Small intestine (tissue), 7 donors: ENCODE results near the gene DDX25. TPM values are rescaled to one million over a fixed set of nuclear protein-coding genes. Genes with fewer than 3 reads are reported as not detected.

ENCODE experiments used
- DNase-seq, 2 donors: peaks; one replicate each; pipeline versions ENCODE4 v3.0.0 to v3.0.0-alpha.2; 2013
- FAIRE-seq: peaks from 2 replicates; lab custom pipeline; 2012; peaks lifted over from hg19 to GRCh38; lab: Jason Lieb, UNC
- H3K27ac ChIP-seq, 3 donors: one replicate each; pipeline ENCODE4 v1.5.1; 2013; ENCODE audit warnings: low read length in 2 of 3, mild to moderate bottlenecking in 2 of 3, control low read depth in 1 of 3, inconsistent platforms in 1 of 3, low read depth in 1 of 3, moderate library complexity in 1 of 3
- H3K27me3 ChIP-seq, 3 donors: one replicate each; pipeline ENCODE4 v1.6.1; 2013; ENCODE audit warnings: low read length in 3 of 3, inconsistent platforms in 1 of 3; ENCODE audit not compliant: control insufficient read depth in 3 of 3, insufficient read depth in 3 of 3
- H3K36me3 ChIP-seq, 3 donors: one replicate each; pipeline ENCODE4 v1.6.1; 2013; ENCODE audit warnings: low read length in 3 of 3, inconsistent platforms in 1 of 3, low read depth in 1 of 3, mild to moderate bottlenecking in 1 of 3, moderate library complexity in 1 of 3; ENCODE audit not compliant: control insufficient read depth in 3 of 3, insufficient read depth in 2 of 3
- H3K4me1 ChIP-seq, 3 donors: one replicate each; pipeline ENCODE4 v1.6.1; 2013; ENCODE audit warnings: low read length in 2 of 3, inconsistent platforms in 1 of 3, low read depth in 1 of 3, mild to moderate bottlenecking in 1 of 3, moderate library complexity in 1 of 3; ENCODE audit not compliant: control insufficient read depth in 3 of 3, insufficient read depth in 2 of 3
- H3K4me3 ChIP-seq, 3 donors: one replicate each; pipeline ENCODE4 v1.5.1; 2013; ENCODE audit warnings: low read length in 3 of 3, control low read depth in 1 of 3, inconsistent platforms in 1 of 3, low read depth in 1 of 3, mild to moderate bottlenecking in 1 of 3, moderate library complexity in 1 of 3
- H3K9me3 ChIP-seq, 2 donors: one replicate each; pipeline ENCODE4 v1.6.1; 2013; ENCODE audit warnings: low read depth in 1 of 2, low read length in 1 of 2; ENCODE audit not compliant: control insufficient read depth in 2 of 2, insufficient read depth in 1 of 2
- WGBS, 3 donors: extraction: QIAGEN DNeasy Blood & Tissue Kit; methylation state at CpG; one replicate each; pipeline ENCODE4 v1.1.7; 2013; 5-methylcytosine and 5-hydroxymethylcytosine counted together
- polyA plus RNA-seq, 4 donors: library from polyadenylated mRNA; stranded (reverse) in 3 of 4; unstranded in 1 of 4; fragments of 200-250 nt in 3 of 4; fragments of 120-200 nt in 1 of 4; gene quantifications; one replicate each; pipeline versions ENCODE4 v1.2.1 to v1.2.3, GENCODE V29; 2013
- donor health status: healthy with polysubstance abuse.
- donor health status: control.
- donor health status: control.
- donor health status: Bipolar disorder and iron deficiency.
- donor health status: healthy.

Gene DDX25
- polyA plus RNA-seq, 4 donors = 0.47 to 0.81 (median 0.63) TPM; not detected in 1

GRCh38 chr11:125925804-125926203 lies 21.5 kb downstream of the DDX25 start:
- H3K4me1 ChIP-seq = peaks cover 0 to 20% (median 2%) of the 10 kb centered on the region in 3 donors
- H3K9me3 ChIP-seq = no peaks in the 10 kb centered on the region
- FAIRE-seq (no peak), DNase-seq (no peak)
- H3K4me3 ChIP-seq = no peak overlapping the region
- H3K27me3 ChIP-seq = peaks cover 0 to 3% (median 0%) of the 10 kb centered on the region in 3 donors
- 35 to 57% (median 38%) methylated on average over 3 of the region's 3 CpGs for WGBS, 3 donors
- no peaks in the 10 kb centered on the region for H3K36me3 ChIP-seq
- no peak overlapping the region for H3K27ac ChIP-seq

- Histone ChIP-seq H3K4me3 (no peak overlapping the region), H3K36me3 (no peaks in the 10 kb centered on the region), H3K27me3 (peaks cover 0 to 6% (median 0%) of the 10 kb centered on the region in 3 donors), H3K4me1 (peaks cover 0 to 18% (median 2%) of the 10 kb centered on the region in 3 donors), H3K9me3 (no peaks in the 10 kb centered on the region), H3K27ac (no peak overlapping the region)
- FAIRE-seq (no peak), DNase-seq (no peak)
- 86 to 93% (median 89%) methylated on average over 12 of the region's 12 CpGs for WGBS, 3 donors
These were observed 22.4 kb downstream of the DDX25 start for GRCh38 chr11:125926682-125927081.

- no peaks in the 10 kb centered on the region for H3K9me3 ChIP-seq
- no peak overlapping the region for H3K27ac ChIP-seq
- FAIRE-seq = no peak
- H3K4me3 ChIP-seq = no peak overlapping the region
- no peak for DNase-seq
- 80 to 86% (median 85%) methylated on average over 9 of the region's 9 CpGs for WGBS, 3 donors
- H3K27me3 ChIP-seq = peaks cover 0 to 6% (median 0%) of the 10 kb centered on the region in 3 donors
- H3K4me1 ChIP-seq = peaks cover 0 to 14% (median 2%) of the 10 kb centered on the region in 3 donors
- no peaks in the 10 kb centered on the region for H3K36me3 ChIP-seq
These were observed 25.3 kb downstream of the DDX25 start for GRCh38 chr11:125929445-125930075.

- no peak for FAIRE-seq
These were observed 25.8 kb downstream of the DDX25 start for GRCh38 chr11:125930076-125930450.

GRCh38 chr11:125931116-125931515 lies 26.8 kb downstream of the DDX25 start:
- DNase-seq (no peak), FAIRE-seq (no peak)
- Histone ChIP-seq H3K27ac (no peak overlapping the region), H3K36me3 (no peaks in the 10 kb centered on the region), H3K9me3 (no peaks in the 10 kb centered on the region), H3K4me1 (no peaks in the 10 kb centered on the region), H3K27me3 (peaks cover 0 to 6% (median 0%) of the 10 kb centered on the region in 3 donors), H3K4me3 (no peak overlapping the region)
- 68 to 71% (median 71%) methylated on average over 3 of the region's 3 CpGs for WGBS, 3 donors

More at GRCh38 chr11:125930076-125930450, 25.8 kb downstream of the DDX25 start:
- Histone ChIP-seq H3K4me1 (peaks cover 0 to 9% (median 2%) of the 10 kb centered on the region in 3 donors), H3K27ac (no peak overlapping the region), H3K27me3 (peaks cover 0 to 6% (median 0%) of the 10 kb centered on the region in 3 donors), H3K9me3 (no peaks in the 10 kb centered on the region), H3K36me3 (no peaks in the 10 kb centered on the region), H3K4me3 (no peak overlapping the region)
- 89 to 92% (median 90%) methylated on average over 11 of the region's 11 CpGs for WGBS, 3 donors
- DNase-seq = no peak

- Histone ChIP-seq H3K9me3 (no peaks in the 10 kb centered on the region), H3K27ac (no peak overlapping the region), H3K4me1 (no peaks in the 10 kb centered on the region), H3K4me3 (no peak overlapping the region), H3K27me3 (peaks cover 0 to 6% (median 0%) of the 10 kb centered on the region in 3 donors), H3K36me3 (no peaks in the 10 kb centered on the region)
- 76 to 83% (median 81%) methylated on average over 6 of the region's 6 CpGs for WGBS, 3 donors
- FAIRE-seq = no peak
- DNase-seq = no peak
These were observed 27.4 kb downstream of the DDX25 start for GRCh38 chr11:125931668-125932067.

- WGBS, 3 donors = 80 to 87% (median 81%) methylated on average over 9 of the region's 9 CpGs
- no peak for FAIRE-seq
- H3K27me3 ChIP-seq = peaks cover 0 to 6% (median 0%) of the 10 kb centered on the region in 3 donors
- no peak overlapping the region for H3K27ac ChIP-seq
- H3K9me3 ChIP-seq = no peaks in the 10 kb centered on the region
- no peak for DNase-seq
- no peaks in the 10 kb centered on the region for H3K4me1 ChIP-seq
- no peak overlapping the region for H3K4me3 ChIP-seq
- no peaks in the 10 kb centered on the region for H3K36me3 ChIP-seq
These were observed 28.0 kb downstream of the DDX25 start for GRCh38 chr11:125932301-125932700.

GRCh38 chr11:125933030-125933813 lies 28.9 kb downstream of the DDX25 start:
- Histone ChIP-seq H3K27me3 (peaks cover 0 to 6% (median 0%) of the 10 kb centered on the region in 3 donors), H3K4me3 (no peak overlapping the region), H3K4me1 (no peaks in the 10 kb centered on the region), H3K9me3 (no peaks in the 10 kb centered on the region), H3K27ac (no peak overlapping the region), H3K36me3 (no peaks in the 10 kb centered on the region)
- DNase-seq = no peak
- 61 to 69% (median 67%) methylated on average over 12 of the region's 12 CpGs for WGBS, 3 donors
- FAIRE-seq = no peak
